Myometrial cell (primary cell): ENCODE measurements around the gene SLC7A1. TPM values are rescaled to one million over a fixed set of nuclear protein-coding genes. Genes with fewer than 3 reads are reported as not detected.

Experiments
- total RNA-seq: library from RNA; depleted of rRNA; stranded (reverse); fragments of >200 nt; gene quantifications from 2 replicates; pipeline ENCODE4 v1.2.3, GENCODE V29; 2015

Gene SLC7A1
- total RNA-seq, result 27.1 and 30.3 TPM in 2 replicates

GRCh38 chr13:29595380-29596063 lies at the start of gene SLC7A1:
TSS of gene SLC7A1 (minus strand) at chr13:29595688. CDS start at chr13:29536188, 59,500 bp downstream.

